WTC11 (cell line): ENCODE data around the gene EPC1. TPM values are rescaled to one million over a fixed set of nuclear protein-coding genes. Genes with fewer than 3 reads are reported as not detected.

Experiments
- ATAC-seq: fragments of 200-7000 bp; cut with Tn5 transposase; 2 replicates; pipeline ENCODE4 v1.10.0; 2021; ENCODE audit warnings: mild to moderate bottlenecking, moderate library complexity
- CTCF ChIA-PET: fragments of 300-600 bp; sonication (Branson Sonifier 250); formaldehyde crosslinking; loops from one replicate; lab custom pipeline; 2021; ENCODE audit warnings: antibody characterized with exemption; lab: Charles Lee
- POLR2A ChIA-PET: fragments of 350-600 bp; sonication (Branson Sonifier 250); formaldehyde crosslinking; loops from one replicate; lab custom pipeline; 2021; ENCODE audit warnings: antibody characterized with exemption; lab: Charles Lee
- DNase-seq: peaks from one replicate; pipeline ENCODE4 v3.0.0; 2021; ENCODE audit warnings: low spot score
- H3K27ac Mint-ChIP-seq: 2 replicates; pipeline ENCODE4 v1.8.0; 2021; ENCODE audit warnings: mixed read lengths
- H3K27me3 Mint-ChIP-seq: 2 replicates; pipeline ENCODE4 v1.8.0; 2021; ENCODE audit warnings: low read depth, mild to moderate bottlenecking, moderate library complexity, mixed read lengths
- H3K36me3 Mint-ChIP-seq: 2 replicates; pipeline ENCODE4 v1.8.0; 2021; ENCODE audit warnings: mixed read lengths
- H3K4me1 Mint-ChIP-seq: 2 replicates; pipeline ENCODE4 v1.8.0; 2022; ENCODE audit warnings: mixed read lengths
- H3K4me3 Mint-ChIP-seq: 2 replicates; pipeline ENCODE4 v1.8.0; 2021; ENCODE audit warnings: mild to moderate bottlenecking, moderate library complexity, mixed read lengths
- H3K9me3 Mint-ChIP-seq: 2 replicates; pipeline ENCODE4 v1.8.0; 2021; ENCODE audit warnings: mixed read lengths
- CBFB ChIP-seq: sonication (generic); formaldehyde crosslinking; IDR thresholded peaks from 2 replicates; pipeline ENCODE4 v1.8.1; 2022; ENCODE audit warnings: mild to moderate bottlenecking, low read depth, missing genetic modification reagents
- GABPB1 ChIP-seq: sonication (generic); formaldehyde crosslinking; IDR thresholded peaks from 2 replicates; pipeline ENCODE4 v1.8.1; 2023; ENCODE audit warnings: mild to moderate bottlenecking, missing genetic modification reagents
- GTF2I ChIP-seq: fragments of 250-450 bp; sonication (Bioruptor Pico); conservative IDR thresholded peaks from 2 replicates; pipeline ENCODE4 v1.4.0; 2021; ENCODE audit warnings: mild to moderate bottlenecking
- JAZF1 ChIP-seq: fragments of 250-450 bp; sonication (Bioruptor Pico); IDR thresholded peaks from 2 replicates; pipeline ENCODE4 v1.9.0; 2021; ENCODE audit warnings: moderate library complexity, mild to moderate bottlenecking, inconsistent platforms
- NFATC4 ChIP-seq: fragments of 250-450 bp; sonication (Bioruptor Pico); IDR thresholded peaks from 2 replicates; pipeline ENCODE4 v1.9.0; 2021; ENCODE audit warnings: mild to moderate bottlenecking
- NR1H2 ChIP-seq: sonication (generic); formaldehyde crosslinking; IDR thresholded peaks from 2 replicates; pipeline ENCODE4 v1.9.0; 2021; ENCODE audit warnings: mild to moderate bottlenecking, moderate library complexity, missing genetic modification reagents
- NR2C2 ChIP-seq: sonication (generic); formaldehyde crosslinking; IDR thresholded peaks from 2 replicates; pipeline ENCODE4 v1.8.0; 2022; ENCODE audit warnings: mild to moderate bottlenecking, missing genetic modification reagents
- OVOL2 ChIP-seq: fragments of 250-450 bp; sonication (Bioruptor Pico); IDR thresholded peaks from 2 replicates; pipeline ENCODE4 v1.9.0; 2021; ENCODE audit warnings: mild to moderate bottlenecking, borderline replicate concordance
- RORB ChIP-seq: fragments of 250-450 bp; sonication (Bioruptor Pico); IDR thresholded peaks from 2 replicates; pipeline ENCODE4 v1.9.0; 2021; ENCODE audit warnings: mild to moderate bottlenecking
- SP1 ChIP-seq: sonication (generic); formaldehyde crosslinking; conservative IDR thresholded peaks from 2 replicates; pipeline ENCODE4 v1.8.1; 2022; ENCODE audit warnings: missing genetic modification reagents
- TP53 ChIP-seq: sonication (generic); formaldehyde crosslinking; IDR thresholded peaks from 2 replicates; pipeline ENCODE4 v1.8.1; 2023; ENCODE audit warnings: mild to moderate bottlenecking, missing genetic modification reagents
- ZBTB21 ChIP-seq: sonication (generic); formaldehyde crosslinking; IDR thresholded peaks from 2 replicates; pipeline ENCODE4 v1.8.1; 2023; ENCODE audit warnings: mild to moderate bottlenecking, missing genetic modification reagents, borderline replicate concordance
- ZNF416 ChIP-seq: fragments of 250-450 bp; sonication (Bioruptor Pico); IDR thresholded peaks from 2 replicates; pipeline ENCODE4 v1.9.0; 2021; ENCODE audit warnings: mild to moderate bottlenecking, inconsistent platforms
- ZNF423 ChIP-seq: fragments of 250-450 bp; sonication (Bioruptor Pico); IDR thresholded peaks from 2 replicates; pipeline ENCODE4 v2.1.2; 2022; ENCODE audit warnings: mild to moderate bottlenecking, moderate library complexity
- total RNA-seq: library from RNA; stranded (reverse); gene quantifications from 3 replicates; pipeline ENCODE4 v1.2.3, GENCODE V29; 2021
- TF ChIP-seq, protein P1 (sequence below): sonication (generic); formaldehyde crosslinking; IDR thresholded peaks from 2 replicates; pipeline ENCODE4 v1.8.0; 2023; ENCODE audit warnings: mild to moderate bottlenecking, missing genetic modification reagents
- TF ChIP-seq, protein P2 (sequence below): fragments of 250-450 bp; sonication (Bioruptor Pico); IDR thresholded peaks from 2 replicates; pipeline ENCODE4 v1.9.0; 2021; ENCODE audit warnings: mild to moderate bottlenecking
- TF ChIP-seq, protein P3 (sequence below): sonication (generic); formaldehyde crosslinking; IDR thresholded peaks from 2 replicates; pipeline ENCODE4 v1.8.1; 2023; ENCODE audit warnings: mild to moderate bottlenecking, missing genetic modification reagents
- TF ChIP-seq, protein P4 (sequence below): sonication (generic); formaldehyde crosslinking; conservative IDR thresholded peaks from 2 replicates; pipeline ENCODE4 v1.8.1; 2022; ENCODE audit warnings: mild to moderate bottlenecking, missing genetic modification reagents
- TF ChIP-seq, protein P5 (sequence below): sonication (generic); formaldehyde crosslinking; IDR thresholded peaks from 2 replicates; pipeline ENCODE4 v1.8.0; 2022; ENCODE audit warnings: mild to moderate bottlenecking, missing genetic modification reagents
- TF ChIP-seq, protein P6 (sequence below): sonication (generic); formaldehyde crosslinking; IDR thresholded peaks from 2 replicates; pipeline ENCODE4 v1.8.1; 2023; ENCODE audit warnings: mild to moderate bottlenecking, missing genetic modification reagents, moderate library complexity
- TF ChIP-seq, protein P7 (sequence below): sonication (generic); formaldehyde crosslinking; IDR thresholded peaks from 2 replicates; pipeline ENCODE4 v1.8.0; 2023; ENCODE audit warnings: missing genetic modification reagents, mild to moderate bottlenecking, borderline replicate concordance

Gene EPC1
- total RNA-seq, 1 experiment from 2014 or later, result 22.5 TPM

DNA sequence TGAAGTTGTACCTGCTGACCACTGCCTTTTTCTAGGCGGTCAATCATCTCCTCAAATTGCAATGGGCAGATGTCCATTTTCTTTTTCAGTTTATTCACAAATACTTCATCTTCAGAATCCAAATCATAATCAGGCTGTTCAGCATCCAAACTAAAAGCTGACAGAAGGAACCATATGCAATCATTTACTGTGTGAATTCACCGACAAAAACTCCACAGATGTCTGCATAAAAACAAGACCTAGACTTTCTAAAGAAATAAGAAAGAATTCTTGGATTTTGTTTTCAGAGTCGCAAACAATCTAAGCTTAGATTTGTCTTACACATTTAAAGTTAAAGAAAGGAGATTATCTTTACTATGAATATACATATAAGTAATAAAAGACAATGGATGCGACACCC lies 53.4 kb downstream of the EPC1 start:
- H3K27me3 Mint-ChIP-seq, result no peaks in the 10 kb centered on the region
- no peak overlapping the region for H3K27ac Mint-ChIP-seq
- ChIA-PET POLR2A (no interaction called here), CTCF (no interaction called here)
- TF ChIP-seq, protein P1, sequence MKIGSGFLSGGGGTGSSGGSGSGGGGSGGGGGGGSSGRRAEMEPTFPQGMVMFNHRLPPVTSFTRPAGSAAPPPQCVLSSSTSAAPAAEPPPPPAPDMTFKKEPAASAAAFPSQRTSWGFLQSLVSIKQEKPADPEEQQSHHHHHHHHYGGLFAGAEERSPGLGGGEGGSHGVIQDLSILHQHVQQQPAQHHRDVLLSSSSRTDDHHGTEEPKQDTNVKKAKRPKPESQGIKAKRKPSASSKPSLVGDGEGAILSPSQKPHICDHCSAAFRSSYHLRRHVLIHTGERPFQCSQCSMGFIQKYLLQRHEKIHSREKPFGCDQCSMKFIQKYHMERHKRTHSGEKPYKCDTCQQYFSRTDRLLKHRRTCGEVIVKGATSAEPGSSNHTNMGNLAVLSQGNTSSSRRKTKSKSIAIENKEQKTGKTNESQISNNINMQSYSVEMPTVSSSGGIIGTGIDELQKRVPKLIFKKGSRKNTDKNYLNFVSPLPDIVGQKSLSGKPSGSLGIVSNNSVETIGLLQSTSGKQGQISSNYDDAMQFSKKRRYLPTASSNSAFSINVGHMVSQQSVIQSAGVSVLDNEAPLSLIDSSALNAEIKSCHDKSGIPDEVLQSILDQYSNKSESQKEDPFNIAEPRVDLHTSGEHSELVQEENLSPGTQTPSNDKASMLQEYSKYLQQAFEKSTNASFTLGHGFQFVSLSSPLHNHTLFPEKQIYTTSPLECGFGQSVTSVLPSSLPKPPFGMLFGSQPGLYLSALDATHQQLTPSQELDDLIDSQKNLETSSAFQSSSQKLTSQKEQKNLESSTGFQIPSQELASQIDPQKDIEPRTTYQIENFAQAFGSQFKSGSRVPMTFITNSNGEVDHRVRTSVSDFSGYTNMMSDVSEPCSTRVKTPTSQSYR (CRISPR knock-in tag), result no peak
- TF ChIP-seq, protein P2, sequence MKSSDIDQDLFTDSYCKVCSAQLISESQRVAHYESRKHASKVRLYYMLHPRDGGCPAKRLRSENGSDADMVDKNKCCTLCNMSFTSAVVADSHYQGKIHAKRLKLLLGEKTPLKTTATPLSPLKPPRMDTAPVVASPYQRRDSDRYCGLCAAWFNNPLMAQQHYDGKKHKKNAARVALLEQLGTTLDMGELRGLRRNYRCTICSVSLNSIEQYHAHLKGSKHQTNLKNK (CRISPR knock-in tag), result no peak
- TF ChIP-seq OVOL2 (no peak), CBFB (CRISPR knock-in tag) (no peak), ZBTB21 (no peak), RORB (CRISPR knock-in tag) (no peak), NFATC4 (CRISPR knock-in tag) (no peak)
- TF ChIP-seq, protein P3, sequence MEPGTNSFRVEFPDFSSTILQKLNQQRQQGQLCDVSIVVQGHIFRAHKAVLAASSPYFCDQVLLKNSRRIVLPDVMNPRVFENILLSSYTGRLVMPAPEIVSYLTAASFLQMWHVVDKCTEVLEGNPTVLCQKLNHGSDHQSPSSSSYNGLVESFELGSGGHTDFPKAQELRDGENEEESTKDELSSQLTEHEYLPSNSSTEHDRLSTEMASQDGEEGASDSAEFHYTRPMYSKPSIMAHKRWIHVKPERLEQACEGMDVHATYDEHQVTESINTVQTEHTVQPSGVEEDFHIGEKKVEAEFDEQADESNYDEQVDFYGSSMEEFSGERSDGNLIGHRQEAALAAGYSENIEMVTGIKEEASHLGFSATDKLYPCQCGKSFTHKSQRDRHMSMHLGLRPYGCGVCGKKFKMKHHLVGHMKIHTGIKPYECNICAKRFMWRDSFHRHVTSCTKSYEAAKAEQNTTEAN (CRISPR knock-in tag), result no peak
- H3K4me3 Mint-ChIP-seq, result no peak overlapping the region
- ATAC-seq (no peak), DNase-seq (no peak)
- peaks cover 12% of the 10 kb centered on the region; the same call in 1 of the 2 replicates for H3K4me1 Mint-ChIP-seq
- H3K9me3 Mint-ChIP-seq, result no peaks in the 10 kb centered on the region
- peaks cover 14% of the 10 kb centered on the region for H3K36me3 Mint-ChIP-seq

DNA sequence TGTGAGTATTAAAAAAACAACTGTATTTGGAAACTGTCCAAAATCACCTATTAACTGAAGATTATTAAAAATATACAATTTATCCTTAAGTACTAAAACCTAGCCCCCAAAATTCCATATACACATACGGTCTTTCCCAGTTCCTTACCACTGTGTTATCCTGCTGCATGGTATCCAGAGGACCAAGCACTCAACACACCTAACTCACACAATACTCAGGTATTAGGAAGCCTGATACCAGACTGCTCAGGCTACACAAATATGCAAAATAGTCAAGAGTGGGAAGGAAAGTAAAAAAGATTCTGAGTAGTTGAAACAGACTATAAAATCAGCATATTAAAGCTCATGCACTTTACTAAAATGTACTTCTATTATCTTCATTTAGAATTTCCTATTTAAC lies 67.2 kb downstream of the EPC1 start:
- H3K9me3 Mint-ChIP-seq, result no peaks in the 10 kb centered on the region
- ChIA-PET POLR2A (no interaction called here), CTCF (interaction anchor here (1.1 kb wide), 1 partner anchor 66 kb away, joined by 3 read pairs; no protein-coding TSS in a partner anchor)
- DNase-seq (no peak), ATAC-seq (no peak)
- peaks cover 26% of the 10 kb centered on the region for H3K36me3 Mint-ChIP-seq
- no peak overlapping the region for H3K27ac Mint-ChIP-seq
- H3K27me3 Mint-ChIP-seq, result no peaks in the 10 kb centered on the region
- TF ChIP-seq GABPB1, result no peak
- TF ChIP-seq, protein P4, sequence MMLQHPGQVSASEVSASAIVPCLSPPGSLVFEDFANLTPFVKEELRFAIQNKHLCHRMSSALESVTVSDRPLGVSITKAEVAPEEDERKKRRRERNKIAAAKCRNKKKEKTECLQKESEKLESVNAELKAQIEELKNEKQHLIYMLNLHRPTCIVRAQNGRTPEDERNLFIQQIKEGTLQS, result no peak
- TF ChIP-seq TP53 (CRISPR knock-in tag), result no peak
- TF ChIP-seq ZNF416 (CRISPR knock-in tag), result no peak
- TF ChIP-seq, protein P3 (CRISPR knock-in tag), result no peak
- no peak for TF ChIP-seq ZNF423 (CRISPR knock-in tag)
- TF ChIP-seq, protein P5, sequence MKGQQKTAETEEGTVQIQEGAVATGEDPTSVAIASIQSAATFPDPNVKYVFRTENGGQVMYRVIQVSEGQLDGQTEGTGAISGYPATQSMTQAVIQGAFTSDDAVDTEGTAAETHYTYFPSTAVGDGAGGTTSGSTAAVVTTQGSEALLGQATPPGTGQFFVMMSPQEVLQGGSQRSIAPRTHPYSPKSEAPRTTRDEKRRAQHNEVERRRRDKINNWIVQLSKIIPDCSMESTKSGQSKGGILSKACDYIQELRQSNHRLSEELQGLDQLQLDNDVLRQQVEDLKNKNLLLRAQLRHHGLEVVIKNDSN, result no peak
- TF ChIP-seq GTF2I (CRISPR knock-in tag), result no peak
- TF ChIP-seq, protein P6, sequence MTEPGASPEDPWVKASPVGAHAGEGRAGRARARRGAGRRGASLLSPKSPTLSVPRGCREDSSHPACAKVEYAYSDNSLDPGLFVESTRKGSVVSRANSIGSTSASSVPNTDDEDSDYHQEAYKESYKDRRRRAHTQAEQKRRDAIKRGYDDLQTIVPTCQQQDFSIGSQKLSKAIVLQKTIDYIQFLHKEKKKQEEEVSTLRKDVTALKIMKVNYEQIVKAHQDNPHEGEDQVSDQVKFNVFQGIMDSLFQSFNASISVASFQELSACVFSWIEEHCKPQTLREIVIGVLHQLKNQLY (CRISPR knock-in tag), result no peak
- no peak for TF ChIP-seq JAZF1 (CRISPR knock-in tag)
- TF ChIP-seq, protein P7, sequence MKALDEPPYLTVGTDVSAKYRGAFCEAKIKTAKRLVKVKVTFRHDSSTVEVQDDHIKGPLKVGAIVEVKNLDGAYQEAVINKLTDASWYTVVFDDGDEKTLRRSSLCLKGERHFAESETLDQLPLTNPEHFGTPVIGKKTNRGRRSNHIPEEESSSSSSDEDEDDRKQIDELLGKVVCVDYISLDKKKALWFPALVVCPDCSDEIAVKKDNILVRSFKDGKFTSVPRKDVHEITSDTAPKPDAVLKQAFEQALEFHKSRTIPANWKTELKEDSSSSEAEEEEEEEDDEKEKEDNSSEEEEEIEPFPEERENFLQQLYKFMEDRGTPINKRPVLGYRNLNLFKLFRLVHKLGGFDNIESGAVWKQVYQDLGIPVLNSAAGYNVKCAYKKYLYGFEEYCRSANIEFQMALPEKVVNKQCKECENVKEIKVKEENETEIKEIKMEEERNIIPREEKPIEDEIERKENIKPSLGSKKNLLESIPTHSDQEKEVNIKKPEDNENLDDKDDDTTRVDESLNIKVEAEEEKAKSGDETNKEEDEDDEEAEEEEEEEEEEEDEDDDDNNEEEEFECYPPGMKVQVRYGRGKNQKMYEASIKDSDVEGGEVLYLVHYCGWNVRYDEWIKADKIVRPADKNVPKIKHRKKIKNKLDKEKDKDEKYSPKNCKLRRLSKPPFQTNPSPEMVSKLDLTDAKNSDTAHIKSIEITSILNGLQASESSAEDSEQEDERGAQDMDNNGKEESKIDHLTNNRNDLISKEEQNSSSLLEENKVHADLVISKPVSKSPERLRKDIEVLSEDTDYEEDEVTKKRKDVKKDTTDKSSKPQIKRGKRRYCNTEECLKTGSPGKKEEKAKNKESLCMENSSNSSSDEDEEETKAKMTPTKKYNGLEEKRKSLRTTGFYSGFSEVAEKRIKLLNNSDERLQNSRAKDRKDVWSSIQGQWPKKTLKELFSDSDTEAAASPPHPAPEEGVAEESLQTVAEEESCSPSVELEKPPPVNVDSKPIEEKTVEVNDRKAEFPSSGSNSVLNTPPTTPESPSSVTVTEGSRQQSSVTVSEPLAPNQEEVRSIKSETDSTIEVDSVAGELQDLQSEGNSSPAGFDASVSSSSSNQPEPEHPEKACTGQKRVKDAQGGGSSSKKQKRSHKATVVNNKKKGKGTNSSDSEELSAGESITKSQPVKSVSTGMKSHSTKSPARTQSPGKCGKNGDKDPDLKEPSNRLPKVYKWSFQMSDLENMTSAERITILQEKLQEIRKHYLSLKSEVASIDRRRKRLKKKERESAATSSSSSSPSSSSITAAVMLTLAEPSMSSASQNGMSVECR (CRISPR knock-in tag), result no peak
- no peak for TF ChIP-seq SP1 (CRISPR knock-in tag)
- no peak for TF ChIP-seq NR1H2
- TF ChIP-seq NR2C2 (CRISPR knock-in tag), result no peak
- no peaks in the 10 kb centered on the region for H3K4me1 Mint-ChIP-seq
- H3K4me3 Mint-ChIP-seq, result no peak overlapping the region
